HG03064 (cell line): ENCODE measurements around the gene PI4KB.

Source experiments
- ATAC-seq: cut with Tn5 transposase; IDR thresholded peaks from one replicate; pipeline ENCODE4 v1.9.1; 2021; ENCODE audit warnings: low read depth; ENCODE audit not compliant: unreplicated experiment

Gene PI4KB

DNA sequence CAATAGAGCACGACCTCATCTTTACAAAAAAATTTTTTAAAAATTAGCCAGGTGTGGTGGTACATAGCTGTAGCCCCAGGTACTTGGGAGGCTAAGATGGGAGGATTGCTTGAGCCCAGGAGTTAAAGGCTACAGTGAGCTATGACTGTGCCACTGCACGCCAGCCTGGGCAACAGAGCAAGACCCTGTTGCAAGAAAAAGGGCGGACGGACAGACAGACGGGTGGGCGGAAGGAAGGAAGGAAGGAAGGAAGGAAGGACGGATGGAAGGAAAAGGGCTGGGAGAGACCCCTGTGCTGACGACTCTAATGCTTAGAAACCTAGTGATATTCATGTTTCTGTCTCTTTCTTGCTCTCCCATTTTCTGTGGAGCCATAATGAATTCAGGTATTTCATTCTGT lies 14.4 kb downstream of the PI4KB start:
- no peak for ATAC-seq

DNA sequence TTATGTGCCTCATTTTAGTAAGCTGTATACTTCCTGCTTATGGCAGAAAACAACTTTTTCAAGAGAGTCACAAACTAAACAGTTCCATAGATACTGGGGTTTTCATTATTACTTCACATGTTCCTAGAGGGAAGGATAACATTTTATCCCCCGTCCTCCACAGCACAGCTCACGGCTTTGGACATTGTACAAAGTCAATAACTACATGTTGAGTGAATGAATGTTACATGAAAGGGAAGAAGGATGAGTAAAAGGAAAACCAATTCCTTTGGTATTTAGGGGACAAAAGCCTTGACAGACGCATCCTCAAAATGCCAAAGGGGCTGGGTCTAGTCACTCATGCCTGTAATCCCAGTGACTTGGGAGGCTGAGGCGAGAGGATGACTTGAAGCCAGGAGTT lies 14.8 kb downstream of the PI4KB start:
- no peak for ATAC-seq

DNA sequence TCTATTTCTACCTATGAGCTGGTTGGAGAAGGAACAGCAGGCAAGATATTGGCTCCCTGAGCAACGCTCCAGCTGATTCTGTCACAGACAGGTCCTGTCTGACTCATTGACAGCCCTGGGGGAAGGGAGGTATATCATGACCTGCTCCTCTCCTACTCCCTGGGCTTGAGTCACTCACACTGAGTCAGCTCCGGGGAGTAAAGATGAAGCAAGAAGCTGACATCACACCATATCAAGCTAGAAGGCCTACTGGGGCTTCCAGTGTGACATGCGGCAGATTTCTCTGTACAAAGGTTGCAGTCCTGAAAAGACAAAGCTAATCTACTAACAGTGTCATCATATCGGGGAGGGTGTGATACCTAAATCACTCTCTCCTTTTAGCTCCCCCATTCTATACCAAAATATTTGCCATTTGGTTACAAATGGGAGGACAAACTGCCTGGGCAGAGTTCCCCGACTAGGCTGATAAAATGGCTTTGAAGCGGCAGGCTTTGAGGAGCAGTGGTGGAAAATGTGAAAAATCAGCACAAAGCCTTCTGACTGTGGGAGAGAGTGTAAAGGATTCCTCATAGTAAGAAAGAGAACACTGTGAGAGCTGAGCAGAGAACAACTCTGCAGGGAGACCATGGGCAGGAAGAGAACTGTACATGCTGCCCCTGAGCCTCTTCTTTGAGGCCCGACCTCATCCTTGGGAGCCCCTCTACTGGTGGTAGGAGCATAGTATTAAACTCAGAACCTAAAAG lies 15.5 kb downstream of the PI4KB start:
- no peak for ATAC-seq

DNA sequence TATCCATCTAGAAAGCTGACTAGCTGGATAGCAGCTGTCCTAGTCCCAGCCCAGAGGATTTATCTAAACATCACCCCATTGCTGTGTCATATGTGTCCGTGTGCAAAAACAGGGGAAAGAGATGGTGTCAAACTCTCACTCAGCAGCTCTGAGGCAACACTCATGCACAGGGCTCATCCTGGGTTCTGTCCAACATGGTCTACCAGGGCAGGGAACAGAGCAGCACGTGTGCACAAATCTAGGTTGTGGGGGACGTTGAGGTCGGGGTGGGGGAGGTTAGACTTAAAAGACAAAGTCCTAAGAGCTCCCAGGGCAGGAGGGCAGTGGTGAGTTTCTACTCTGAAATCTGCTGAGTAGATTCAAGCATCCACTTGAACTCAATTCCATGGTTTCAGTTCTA lies 16.2 kb downstream of the PI4KB start:
- no peak for ATAC-seq

DNA sequence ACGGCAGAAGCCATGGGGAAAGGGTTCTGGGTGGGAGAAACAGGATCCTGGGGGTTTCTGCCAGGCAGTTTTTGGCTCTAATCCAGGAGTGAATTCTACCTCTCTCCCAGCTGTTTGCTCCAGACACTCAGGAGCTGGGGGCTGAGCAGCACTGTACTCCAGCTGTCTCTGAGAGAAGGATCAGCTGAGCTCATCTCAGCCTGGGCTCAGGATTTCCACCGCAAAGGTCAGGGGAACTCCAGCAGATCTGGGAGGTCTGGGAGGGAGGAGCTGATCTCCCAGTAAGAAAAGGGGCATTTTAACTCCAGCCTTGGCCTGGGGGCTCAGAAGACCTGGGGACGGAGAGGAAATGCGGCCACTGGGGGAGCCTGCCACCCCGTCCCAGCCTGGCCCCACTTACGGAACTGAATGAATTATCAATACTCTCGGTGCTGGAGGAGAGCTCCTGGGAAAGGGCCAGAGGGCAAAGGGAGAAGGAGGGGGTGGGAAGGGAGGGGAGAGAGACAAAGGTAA lies 17.3 kb downstream of the PI4KB start:
- no peak for ATAC-seq

DNA sequence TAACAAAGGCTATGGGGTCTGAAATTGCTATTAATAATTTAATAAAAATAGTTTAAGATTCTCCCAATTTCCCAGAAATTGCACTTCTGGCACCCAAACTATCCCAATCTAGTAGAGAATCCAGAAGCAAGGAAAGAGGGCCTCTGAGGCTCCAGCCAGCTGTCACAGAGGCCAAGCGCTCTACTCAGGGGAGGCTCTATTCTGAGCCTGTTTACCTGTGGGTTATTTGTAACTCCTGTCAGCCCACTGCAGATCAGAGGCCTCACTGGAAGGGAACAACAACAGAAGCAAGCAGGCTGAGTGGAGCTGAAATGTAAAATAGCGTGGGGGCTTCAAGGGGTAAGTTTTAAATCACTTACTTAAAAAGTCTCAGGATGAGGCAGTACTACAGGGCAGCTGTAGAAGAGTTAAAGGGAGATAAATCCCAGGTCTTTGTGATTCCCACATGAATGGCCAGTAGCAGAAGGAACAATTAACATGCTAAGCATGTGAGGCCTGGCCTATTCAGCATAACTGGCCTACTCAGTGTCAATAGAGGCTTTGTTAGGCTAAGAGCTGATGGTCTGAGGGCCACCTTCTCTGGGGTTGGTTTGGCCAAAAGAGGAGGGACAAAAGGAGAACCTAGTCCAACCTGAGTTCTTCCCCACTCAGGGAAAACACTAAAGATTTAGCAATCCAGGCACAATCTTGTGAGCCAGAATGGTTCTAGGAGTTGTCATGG lies 32.3 kb downstream of the PI4KB start:
- ATAC-seq, result no peak

DNA sequence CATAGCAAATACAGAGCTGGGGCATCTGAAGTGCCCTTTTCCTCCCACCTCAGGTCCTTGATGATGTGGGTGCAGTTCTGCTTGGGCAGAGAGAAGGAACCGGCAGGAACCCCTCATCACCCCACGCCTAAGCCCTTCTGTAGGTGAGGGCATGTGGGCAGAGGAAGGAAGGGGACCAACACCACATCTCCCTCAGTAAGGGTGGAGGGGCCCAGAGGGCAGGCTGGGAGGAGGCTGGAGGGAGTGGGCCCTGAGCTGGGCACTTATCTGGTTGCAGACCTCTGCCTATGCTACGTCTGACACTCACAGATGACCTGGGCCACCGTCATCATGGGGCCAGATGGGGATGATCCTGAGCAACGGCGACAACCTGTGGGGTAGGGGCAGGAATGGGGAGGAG lies 34.1 kb downstream of the PI4KB start:
- no peak for ATAC-seq

DNA sequence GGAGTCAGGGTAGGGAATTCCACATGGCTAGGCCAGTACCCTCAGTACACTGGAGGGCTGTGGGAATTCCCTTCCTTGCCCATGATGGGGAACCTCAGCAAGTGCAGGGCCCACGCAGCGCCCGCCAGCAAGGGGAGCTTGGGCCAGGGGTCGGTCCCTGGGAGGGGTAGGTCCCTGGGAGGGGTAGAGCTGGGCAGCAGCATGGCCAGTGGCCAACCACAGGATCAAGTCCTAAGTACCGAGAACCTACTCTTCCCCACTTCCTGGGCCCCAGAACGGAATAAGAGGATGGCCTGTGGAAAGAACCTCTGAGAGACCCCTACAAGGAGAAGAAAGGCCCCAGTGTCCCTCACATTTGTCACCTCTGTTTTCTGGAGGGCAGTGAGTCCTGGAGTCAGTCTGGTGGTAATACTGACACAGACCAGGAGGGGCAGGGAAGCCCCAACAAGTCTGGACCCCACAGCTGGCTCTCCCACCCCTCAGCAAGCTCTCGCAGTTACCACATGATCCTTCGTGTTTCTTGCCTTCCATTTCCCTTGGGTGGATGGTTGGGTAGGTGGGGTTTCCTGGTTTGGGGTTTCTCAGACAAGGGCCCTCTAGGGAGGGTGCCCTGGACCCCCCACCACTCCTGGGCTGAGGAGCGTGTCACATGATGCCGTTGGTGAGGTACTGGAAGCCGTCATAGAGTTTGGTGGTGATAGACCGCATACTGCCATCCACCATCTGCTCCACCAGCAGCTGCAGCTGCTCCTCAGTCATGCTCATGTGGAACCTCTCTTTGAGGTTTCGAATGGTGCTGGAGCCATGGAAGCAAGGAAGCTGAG lies 34.8 kb downstream of the PI4KB start:
- ATAC-seq, result no peak

DNA sequence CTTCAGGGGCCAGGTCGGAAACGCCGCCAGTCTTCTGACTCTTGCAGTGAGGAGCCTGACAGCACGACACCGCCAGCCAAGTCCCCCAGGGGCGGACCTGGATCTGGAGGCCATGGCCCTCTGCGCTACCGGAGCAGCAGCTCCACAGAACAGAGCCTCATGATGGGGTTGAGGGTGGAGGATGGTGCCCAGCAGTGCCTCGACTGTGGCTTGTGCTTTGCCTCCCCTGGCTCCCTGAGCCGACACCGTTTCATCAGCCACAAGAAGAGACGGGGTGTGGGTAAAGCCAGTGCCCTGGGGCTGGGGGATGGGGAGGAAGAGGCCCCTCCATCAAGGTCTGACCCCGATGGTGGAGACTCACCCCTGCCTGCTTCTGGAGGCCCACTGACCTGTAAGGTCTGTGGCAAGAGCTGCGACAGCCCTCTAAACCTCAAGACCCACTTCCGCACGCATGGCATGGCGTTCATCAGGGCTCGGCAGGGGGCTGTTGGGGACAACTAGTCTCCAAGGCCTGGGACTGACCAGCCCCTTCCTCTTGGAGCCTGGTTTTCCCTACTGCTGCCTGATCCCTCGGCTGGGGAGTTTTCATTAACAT lies 36.4 kb downstream of the PI4KB start:
- no peak for ATAC-seq

DNA sequence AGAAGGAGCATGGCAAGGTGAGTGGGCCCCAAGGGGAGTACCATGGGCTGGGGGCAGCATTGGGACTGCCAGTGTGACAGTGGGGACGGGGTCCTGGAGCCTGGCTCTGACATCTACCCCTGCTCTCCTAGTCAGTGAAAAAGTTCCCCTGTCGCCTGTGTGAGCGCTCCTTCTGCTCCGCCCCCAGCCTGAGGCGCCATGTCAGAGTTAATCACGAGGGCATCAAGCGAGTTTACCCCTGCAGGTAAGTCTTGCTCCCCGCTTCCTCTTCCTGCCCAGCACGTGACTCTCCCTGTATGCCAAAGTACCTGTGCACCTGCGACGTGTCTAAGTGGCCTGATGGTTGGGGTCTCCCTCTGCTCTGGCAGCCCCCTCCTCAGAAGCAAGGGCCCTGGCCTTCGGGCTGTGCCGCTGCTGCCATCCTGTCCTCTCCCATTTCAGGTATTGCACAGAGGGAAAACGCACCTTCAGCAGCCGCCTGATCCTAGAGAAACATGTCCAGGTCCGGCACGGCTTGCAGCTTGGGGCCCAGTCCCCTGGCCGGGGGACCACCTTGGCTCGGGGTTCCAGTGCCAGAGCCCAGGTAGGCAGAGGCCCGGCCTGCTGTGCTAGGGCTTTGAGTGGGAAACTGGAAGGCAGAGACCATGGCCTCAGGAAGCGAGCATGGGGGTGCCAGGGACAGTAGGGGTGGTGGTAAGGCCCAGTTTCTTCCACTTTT lies 37.1 kb downstream of the PI4KB start:
- ATAC-seq, result no peak

DNA sequence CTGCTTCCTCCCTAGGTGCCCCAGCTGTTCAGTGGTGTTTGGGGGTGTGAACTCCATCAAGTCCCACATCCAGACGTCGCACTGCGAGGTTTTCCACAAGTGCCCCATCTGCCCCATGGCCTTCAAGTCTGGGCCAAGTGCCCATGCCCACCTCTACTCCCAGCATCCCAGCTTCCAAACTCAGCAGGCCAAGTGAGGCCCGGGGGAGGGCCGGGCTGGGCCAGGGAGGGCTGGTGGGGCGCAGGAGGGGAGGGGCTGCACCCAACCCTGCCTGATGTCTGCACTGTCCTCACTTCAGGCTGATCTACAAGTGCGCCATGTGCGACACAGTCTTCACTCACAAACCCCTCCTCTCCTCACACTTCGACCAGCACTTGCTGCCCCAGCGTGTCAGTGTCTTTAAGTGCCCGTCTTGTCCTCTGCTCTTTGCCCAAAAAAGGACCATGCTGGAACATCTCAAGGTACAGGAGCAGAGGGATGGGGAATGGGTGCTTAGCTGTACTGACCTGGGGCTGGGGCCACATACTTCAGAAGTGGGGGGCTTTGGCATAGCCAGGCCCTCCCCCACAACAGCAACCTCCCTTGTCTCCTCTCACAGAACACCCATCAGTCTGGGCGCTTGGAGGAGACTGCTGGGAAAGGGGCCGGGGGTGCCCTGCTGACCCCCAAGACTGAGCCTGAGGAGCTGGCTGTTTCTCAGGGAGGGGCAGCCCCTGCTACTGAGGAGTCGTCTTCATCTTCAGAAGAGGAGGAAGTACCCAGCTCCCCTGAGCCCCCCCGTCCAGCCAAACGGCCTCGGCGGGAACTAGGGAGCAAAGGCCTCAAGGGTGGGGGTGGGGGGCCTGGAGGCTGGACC lies 37.9 kb downstream of the PI4KB start:
- ATAC-seq, result no peak

DNA sequence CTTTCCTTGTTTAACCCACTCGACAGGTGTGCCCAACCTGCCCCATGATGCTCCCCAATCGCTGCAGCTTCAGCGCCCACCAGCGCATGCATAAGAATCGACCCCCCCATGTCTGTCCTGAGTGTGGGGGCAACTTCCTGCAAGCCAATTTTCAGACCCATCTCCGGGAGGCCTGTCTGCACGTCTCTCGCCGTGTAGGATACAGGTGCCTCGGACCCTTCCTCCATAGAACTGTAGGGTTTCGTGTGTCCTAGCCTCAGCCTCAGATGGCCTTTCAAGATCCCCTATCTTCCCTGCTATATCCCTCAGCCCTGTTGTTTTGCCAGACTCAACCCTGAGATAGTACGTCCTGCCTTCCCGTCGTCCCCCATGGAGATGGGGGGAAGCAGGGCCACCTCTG lies 38.7 kb downstream of the PI4KB start:
- ATAC-seq, result no peak

DNA sequence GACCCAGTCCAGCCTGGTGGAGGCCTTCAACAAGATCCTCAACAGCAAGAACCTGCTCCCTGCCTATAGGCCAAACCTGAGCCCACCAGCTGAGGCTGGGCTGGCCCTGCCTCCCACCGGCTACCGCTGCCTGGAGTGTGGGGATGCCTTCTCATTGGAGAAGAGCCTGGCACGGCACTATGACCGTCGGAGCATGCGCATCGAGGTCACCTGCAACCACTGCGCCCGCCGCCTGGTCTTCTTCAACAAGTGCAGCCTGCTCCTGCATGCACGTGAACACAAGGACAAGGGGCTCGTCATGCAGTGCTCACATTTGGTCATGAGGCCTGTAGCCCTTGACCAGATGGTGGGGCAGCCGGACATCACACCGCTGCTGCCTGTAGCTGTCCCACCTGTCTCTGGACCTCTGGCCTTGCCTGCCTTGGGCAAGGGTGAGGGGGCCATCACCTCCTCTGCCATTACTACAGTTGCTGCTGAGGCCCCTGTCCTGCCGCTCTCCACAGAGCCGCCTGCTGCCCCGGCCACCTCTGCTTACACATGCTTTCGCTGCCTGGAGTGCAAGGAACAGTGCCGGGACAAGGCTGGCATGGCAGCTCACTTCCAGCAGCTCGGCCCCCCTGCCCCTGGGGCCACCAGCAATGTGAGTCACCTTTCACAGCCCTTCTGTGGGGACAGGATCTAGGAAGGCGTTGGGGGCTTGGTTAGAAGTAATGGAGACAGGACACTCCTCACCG lies 39.3 kb downstream of the PI4KB start:
- ATAC-seq, result no peak

DNA sequence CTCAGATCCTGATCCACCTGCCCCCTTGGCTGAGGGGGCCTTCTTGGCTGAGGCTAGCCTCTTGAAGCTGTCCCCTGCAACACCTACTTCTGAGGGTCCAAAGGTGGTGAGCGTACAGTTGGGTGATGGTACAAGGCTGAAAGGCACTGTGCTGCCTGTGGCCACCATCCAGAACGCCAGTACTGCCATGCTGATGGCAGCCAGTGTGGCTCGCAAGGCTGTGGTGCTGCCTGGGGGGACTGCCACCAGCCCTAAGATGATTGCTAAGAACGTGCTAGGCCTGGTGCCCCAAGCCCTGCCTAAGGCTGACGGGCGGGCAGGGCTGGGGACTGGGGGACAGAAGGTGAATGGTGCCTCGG lies 39.9 kb downstream of the PI4KB start:
- ATAC-seq, result no peak

DNA sequence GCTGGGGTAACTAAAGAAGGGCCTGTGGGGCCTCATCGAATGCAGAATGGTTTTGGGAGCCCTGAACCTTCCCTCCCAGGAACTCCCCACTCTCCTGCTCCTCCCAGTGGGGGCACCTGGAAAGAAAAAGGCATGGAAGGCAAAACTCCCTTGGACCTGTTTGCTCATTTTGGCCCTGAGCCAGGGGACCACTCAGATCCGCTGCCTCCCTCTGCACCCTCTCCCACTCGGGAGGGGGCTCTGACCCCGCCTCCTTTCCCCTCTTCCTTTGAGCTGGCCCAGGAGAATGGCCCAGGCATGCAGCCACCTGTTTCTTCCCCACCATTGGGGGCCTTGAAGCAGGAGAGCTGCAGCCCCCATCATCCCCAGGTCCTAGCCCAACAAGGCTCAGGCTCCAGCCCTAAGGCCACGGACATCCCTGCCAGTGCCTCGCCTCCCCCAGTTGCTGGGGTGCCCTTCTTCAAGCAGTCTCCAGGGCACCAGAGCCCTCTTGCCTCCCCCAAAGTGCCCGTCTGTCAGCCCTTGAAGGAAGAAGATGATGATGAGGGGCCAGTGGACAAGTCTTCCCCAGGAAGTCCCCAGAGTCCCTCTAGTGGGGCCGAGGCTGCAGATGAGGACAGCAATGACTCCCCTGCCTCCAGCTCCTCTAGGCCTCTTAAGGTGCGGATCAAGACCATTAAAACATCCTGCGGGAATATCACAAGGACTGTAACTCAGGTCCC lies 40.4 kb downstream of the PI4KB start:
- ATAC-seq, result no peak

DNA sequence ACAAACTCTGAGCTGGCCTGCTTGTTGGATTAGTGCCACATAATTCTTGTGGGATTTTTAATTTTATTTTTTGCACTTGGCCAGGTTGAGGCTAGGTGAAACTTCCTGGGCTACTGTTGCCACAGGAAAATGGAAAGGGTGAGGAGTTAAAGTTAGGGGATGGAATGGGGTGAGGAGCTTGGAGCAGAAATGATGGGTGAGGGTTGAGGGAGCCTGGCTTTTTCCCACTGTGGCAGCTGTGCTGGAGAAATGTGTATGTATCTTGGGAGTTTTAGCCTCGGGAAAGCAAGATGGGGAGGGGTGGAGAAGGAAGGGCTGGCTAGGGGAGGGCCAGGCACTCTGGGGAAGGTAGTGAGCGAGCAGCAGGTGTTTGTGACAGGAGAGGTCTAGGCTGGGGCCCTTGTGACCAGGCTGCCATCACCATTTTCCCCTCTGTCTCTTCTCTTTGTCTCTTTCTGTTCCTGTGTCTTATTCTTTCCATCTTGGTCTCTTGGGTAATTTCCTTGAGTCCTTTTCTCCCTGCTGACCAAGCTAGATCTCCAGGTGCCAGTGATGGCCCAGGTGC lies 43.1 kb downstream of the PI4KB start:
- ATAC-seq, result no peak

DNA sequence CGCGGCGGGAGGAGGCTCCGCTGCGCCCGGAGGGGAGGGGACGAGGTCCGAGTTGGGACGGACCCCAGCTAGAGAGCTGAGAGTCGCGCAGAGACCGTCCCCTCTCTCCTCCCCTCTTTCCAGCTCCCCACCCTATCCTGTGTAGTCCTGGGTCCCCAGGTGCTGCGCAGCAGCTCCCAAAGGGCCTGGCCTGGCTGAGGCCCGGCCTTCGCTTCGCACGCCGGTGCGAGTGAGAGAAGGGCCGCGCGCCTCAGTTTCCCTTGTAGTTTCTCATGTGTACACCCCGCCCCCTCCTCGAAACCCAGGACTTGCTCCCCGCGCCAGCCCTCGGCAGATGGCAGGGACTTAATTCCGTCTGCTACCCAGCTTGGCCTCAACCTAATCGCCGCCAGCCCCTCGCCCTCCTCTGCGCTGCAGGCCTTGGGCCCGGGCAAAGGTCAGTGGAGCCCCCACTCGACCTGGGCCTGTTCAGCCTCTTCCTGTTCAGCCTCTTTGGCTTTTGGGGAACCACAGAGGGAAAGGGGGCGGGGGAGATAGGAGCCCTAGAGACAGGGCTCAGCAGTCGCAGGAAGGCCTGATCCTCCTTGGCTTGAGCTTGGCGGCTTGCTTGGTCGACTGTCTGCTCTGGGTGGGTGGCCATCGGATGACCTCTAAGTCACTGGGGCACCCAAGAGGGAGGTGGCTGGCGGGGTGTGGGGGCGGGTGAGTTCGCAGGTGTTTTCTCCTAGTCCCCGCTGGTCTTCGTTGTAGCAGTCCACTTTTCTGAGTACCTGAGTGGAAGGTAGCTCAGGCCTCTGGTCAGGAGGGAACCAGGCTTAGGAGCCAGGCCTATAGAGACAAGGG lies 44.1 kb downstream of the PI4KB start:
- no peak for ATAC-seq
